Transverse colon (tissue), 4 donors: ENCODE results near the gene SETD1B.

Experiments
- EP300 ChIP-seq: sonication (generic); formaldehyde crosslinking; IDR thresholded peaks from one replicate; pipeline ENCODE4 v1.6.1; 2017; ENCODE audit warnings: antibody characterized with exemption, low read depth
- POLR2AphosphoS5 ChIP-seq, 3 donors: sonication (generic); formaldehyde crosslinking; IDR thresholded peaks; one replicate each; pipeline ENCODE4 v1.6.1; 2016; ENCODE audit warnings: antibody characterized with exemption in 3 of 3
- TF ChIP-seq, protein P1 (sequence below), 5 experiments: fragments of 200-600 bp in 3 of 5; fragments of 450-650 bp in 2 of 5; sonication (generic) in 3 of 5; IDR thresholded peaks; 1 replicate in 2 of 5; 2 replicates in 3 of 5; pipeline ENCODE4 v1.5.1; 2016 to 2017; ENCODE audit warnings: antibody characterized with exemption in 5 of 5, inconsistent platforms in 3 of 5, mild to moderate bottlenecking in 2 of 5, moderate library complexity in 1 of 5

DNA sequence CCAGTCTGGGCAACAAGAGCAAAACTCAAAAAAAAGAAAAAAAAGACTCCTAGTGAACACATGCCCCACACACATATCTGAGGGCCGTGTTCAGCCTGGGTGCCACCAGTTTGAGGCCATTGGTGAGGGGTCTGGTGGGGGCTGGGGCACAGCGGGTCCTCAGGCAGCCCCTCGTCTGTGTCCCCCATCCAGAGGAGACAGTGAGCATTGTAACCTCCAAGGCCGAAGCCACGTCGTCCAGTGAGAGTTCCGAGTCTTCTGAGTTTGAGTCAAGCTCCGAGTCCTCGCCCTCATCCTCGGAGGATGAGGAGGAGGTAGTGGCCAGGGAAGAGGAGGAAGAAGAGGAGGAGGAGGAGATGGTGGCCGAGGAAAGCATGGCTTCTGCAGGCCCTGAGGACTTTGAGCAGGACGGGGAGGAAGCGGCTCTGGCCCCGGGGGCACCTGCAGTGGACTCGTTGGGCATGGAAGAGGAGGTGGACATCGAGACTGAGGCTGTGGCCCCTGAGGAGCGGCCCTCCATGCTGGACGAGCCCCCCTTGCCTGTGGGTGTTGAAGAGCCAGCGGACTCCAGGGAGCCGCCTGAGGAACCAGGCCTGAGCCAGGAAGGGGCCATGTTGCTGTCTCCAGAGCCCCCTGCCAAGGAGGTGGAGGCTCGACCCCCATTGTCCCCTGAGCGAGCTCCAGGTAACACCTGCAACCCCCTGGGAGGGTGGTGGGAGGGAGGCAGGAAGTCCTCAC lies 15.6 kb downstream of the SETD1B start:
- TF ChIP-seq EP300 (no peak), POLR2AphosphoS5 (IDR thresholded peaks at IDR 0.05) (no peak)
- TF ChIP-seq, protein P1, sequence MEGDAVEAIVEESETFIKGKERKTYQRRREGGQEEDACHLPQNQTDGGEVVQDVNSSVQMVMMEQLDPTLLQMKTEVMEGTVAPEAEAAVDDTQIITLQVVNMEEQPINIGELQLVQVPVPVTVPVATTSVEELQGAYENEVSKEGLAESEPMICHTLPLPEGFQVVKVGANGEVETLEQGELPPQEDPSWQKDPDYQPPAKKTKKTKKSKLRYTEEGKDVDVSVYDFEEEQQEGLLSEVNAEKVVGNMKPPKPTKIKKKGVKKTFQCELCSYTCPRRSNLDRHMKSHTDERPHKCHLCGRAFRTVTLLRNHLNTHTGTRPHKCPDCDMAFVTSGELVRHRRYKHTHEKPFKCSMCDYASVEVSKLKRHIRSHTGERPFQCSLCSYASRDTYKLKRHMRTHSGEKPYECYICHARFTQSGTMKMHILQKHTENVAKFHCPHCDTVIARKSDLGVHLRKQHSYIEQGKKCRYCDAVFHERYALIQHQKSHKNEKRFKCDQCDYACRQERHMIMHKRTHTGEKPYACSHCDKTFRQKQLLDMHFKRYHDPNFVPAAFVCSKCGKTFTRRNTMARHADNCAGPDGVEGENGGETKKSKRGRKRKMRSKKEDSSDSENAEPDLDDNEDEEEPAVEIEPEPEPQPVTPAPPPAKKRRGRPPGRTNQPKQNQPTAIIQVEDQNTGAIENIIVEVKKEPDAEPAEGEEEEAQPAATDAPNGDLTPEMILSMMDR (IDR thresholded peaks at IDR 0.05): no peak
